ENCODE results near the gene COL8A1. TPM values are rescaled to one million over a fixed set of nuclear protein-coding genes. Genes with fewer than 3 reads are reported as not detected.
"Not testable (repeated sequence)": the region's sequence is repeated elsewhere in the genome, so short reads cannot be mapped to it uniquely, and the experiment has no call there.

Gene COL8A1
- total RNA-seq, 1 donor from 2014 or later, result 30.2 TPM

- DNase-seq (ENCODE audit: low spot score), result no peak
Observed at GRCh38 chr3:99799422-99799821, 161.0 kb downstream of the COL8A1 start.

- DNase-seq (ENCODE audit: low spot score), result no peak
Observed at GRCh38 chr3:99803297-99803696, 164.9 kb downstream of the COL8A1 start.

- DNase-seq (ENCODE audit: low spot score), result no peak
Observed at GRCh38 chr3:99805160-99805559, 166.8 kb downstream of the COL8A1 start.

- no peak for DNase-seq (ENCODE audit: low spot score)
Observed at GRCh38 chr3:99808163-99808794, 169.9 kb downstream of the COL8A1 start.

- no peak for DNase-seq (ENCODE audit: low spot score)
Observed at GRCh38 chr3:99809565-99809964, 171.2 kb downstream of the COL8A1 start.

- DNase-seq (ENCODE audit: low spot score), result no peak
Observed at GRCh38 chr3:99810403-99810802, 172.0 kb downstream of the COL8A1 start.

GRCh38 chr3:99817047-99817436, 178.6 kb downstream of the COL8A1 start:
- no peak for DNase-seq (ENCODE audit: low spot score)

GRCh38 chr3:99817437-99818240, 179.2 kb downstream of the COL8A1 start, which contains the start of gene CMSS1:
Gene CMSS1, plus strand, starts transcription at chr3:99817862.
- DNase-seq (ENCODE audit: low spot score), result peak; percentile 96

- no peak for DNase-seq (ENCODE audit: low spot score)
Observed at GRCh38 chr3:99818818-99819217, 180.4 kb downstream of the COL8A1 start.

- no peak for DNase-seq (ENCODE audit: low spot score)
Observed at GRCh38 chr3:99823723-99824711, 185.6 kb downstream of the COL8A1 start.

GRCh38 chr3:99825004-99825640, 186.7 kb downstream of the COL8A1 start:
- DNase-seq (ENCODE audit: low spot score), result no peak

- no peak for DNase-seq (ENCODE audit: low spot score)
Observed at GRCh38 chr3:99829844-99830243, 191.4 kb downstream of the COL8A1 start.

- DNase-seq (ENCODE audit: low spot score), result no peak
Observed at GRCh38 chr3:99833617-99834205, 195.3 kb downstream of the COL8A1 start.

- DNase-seq (ENCODE audit: low spot score), result no peak
Observed at GRCh38 chr3:99834211-99834957, 196.0 kb downstream of the COL8A1 start.

- no peak for DNase-seq (ENCODE audit: low spot score)
Observed at GRCh38 chr3:99836681-99837080, 198.3 kb downstream of the COL8A1 start.

- no peak for DNase-seq (ENCODE audit: low spot score)
Observed at GRCh38 chr3:99837715-99838114, 199.3 kb downstream of the COL8A1 start.

- DNase-seq (ENCODE audit: low spot score), result no peak
Observed at GRCh38 chr3:99838755-99839154, 200.4 kb downstream of the COL8A1 start.

GRCh38 chr3:99839613-99840012, 201.2 kb downstream of the COL8A1 start:
- DNase-seq (ENCODE audit: low spot score), result no peak

GRCh38 chr3:99841949-99842348, 203.6 kb downstream of the COL8A1 start:
- not testable (repeated sequence) for DNase-seq (ENCODE audit: low spot score)

GRCh38 chr3:99842826-99843589, 204.6 kb downstream of the COL8A1 start:
- DNase-seq (ENCODE audit: low spot score), result no peak

Measured in ureter (tissue), 1 donor.